Measurements from ENCODE around the gene TMEM175.
"Not testable (repeated sequence)": the region's sequence is repeated elsewhere in the genome, so short reads cannot be mapped to it uniquely, and the experiment has no call there.

The TMEM175 gene

DNA sequence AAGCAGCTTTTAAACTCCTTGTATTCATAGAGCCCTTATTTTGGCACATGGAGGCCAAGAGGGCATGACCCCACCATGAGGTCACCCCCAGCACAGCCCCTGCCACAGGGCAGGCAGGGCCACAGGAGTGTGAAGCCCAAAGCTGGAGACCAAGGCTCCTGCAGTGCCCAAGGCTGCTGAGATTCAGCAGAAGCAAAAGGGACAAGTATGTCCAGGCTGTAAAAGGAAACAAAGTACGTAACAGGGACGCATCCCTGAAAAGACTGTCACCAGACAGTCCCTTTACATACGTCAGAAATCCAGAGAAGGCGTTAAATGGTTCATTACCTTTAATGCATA is 19.0 kb upstream of the TMEM175 start:
- no peak overlapping the region for H3K27ac ChIP-seq
- intact Hi-C loops (cut with DNase I; ENCODE audit: low total_unique reads): no loop called here
- peaks cover 0 to 12% (median 3%) of the 10 kb centered on the region in 4 donors for H3K4me1 ChIP-seq
- H3K4me3 ChIP-seq: no peak overlapping the region
- TF ChIP-seq, protein P1, sequence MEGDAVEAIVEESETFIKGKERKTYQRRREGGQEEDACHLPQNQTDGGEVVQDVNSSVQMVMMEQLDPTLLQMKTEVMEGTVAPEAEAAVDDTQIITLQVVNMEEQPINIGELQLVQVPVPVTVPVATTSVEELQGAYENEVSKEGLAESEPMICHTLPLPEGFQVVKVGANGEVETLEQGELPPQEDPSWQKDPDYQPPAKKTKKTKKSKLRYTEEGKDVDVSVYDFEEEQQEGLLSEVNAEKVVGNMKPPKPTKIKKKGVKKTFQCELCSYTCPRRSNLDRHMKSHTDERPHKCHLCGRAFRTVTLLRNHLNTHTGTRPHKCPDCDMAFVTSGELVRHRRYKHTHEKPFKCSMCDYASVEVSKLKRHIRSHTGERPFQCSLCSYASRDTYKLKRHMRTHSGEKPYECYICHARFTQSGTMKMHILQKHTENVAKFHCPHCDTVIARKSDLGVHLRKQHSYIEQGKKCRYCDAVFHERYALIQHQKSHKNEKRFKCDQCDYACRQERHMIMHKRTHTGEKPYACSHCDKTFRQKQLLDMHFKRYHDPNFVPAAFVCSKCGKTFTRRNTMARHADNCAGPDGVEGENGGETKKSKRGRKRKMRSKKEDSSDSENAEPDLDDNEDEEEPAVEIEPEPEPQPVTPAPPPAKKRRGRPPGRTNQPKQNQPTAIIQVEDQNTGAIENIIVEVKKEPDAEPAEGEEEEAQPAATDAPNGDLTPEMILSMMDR (IDR thresholded peaks at IDR 0.05): no peak
- H3K9me3 ChIP-seq: no peaks in the 10 kb centered on the region
- H3K27me3 ChIP-seq: no peaks in the 10 kb centered on the region
- H3K36me3 ChIP-seq: peaks cover 19 to 49% (median 20%) of the 10 kb centered on the region in 3 donors
- no peak for DNase-seq

DNA sequence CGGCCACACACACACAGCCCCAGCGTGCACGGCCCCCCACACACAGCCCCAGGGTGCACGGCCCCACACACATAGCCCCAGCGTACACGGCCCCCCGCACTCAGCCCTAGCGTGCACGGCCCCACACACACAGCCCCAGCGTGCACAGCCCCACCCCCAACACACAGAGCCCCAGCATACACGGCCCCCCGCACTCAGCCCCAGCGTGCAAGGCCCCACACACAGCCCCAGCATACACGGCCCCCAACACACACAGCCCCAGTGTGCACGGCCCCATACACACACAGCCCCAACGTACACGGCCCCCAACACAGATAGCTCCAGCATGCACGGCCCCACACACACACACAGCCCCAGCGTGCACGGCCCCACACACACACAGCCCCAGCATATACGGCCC is 17.7 kb upstream of the TMEM175 start:
- DNase-seq: peak; percentile 12 to 19
- Histone ChIP-seq H3K4me1 (peaks cover 0 to 12% (median 3%) of the 10 kb centered on the region in 4 donors), H3K27me3 (no peaks in the 10 kb centered on the region), H3K36me3 (peaks cover 19 to 39% (median 20%) of the 10 kb centered on the region in 3 donors), H3K4me3 (no peak overlapping the region), H3K27ac (no peak overlapping the region), H3K9me3 (no peaks in the 10 kb centered on the region)
- intact Hi-C loops (cut with DNase I; ENCODE audit: low total_unique reads): no loop called here
- TF ChIP-seq, protein P1 (IDR thresholded peaks at IDR 0.05): no peak

- Histone ChIP-seq H3K27me3 (no peaks in the 10 kb centered on the region), H3K9me3 (no peaks in the 10 kb centered on the region), H3K36me3 (peaks cover 19 to 34% (median 20%) of the 10 kb centered on the region in 3 donors), H3K27ac (no peak overlapping the region), H3K4me3 (no peak overlapping the region), H3K4me1 (peaks cover 0 to 12% (median 3%) of the 10 kb centered on the region in 4 donors)
- peak; percentile 8 to 49 for DNase-seq
- intact Hi-C loops (cut with DNase I; ENCODE audit: low total_unique reads): no loop called here
- TF ChIP-seq, protein P1 (IDR thresholded peaks at IDR 0.05): no peak
Measured at GRCh38 chr4:915041-915474, 17.2 kb upstream of the TMEM175 start.

DNA sequence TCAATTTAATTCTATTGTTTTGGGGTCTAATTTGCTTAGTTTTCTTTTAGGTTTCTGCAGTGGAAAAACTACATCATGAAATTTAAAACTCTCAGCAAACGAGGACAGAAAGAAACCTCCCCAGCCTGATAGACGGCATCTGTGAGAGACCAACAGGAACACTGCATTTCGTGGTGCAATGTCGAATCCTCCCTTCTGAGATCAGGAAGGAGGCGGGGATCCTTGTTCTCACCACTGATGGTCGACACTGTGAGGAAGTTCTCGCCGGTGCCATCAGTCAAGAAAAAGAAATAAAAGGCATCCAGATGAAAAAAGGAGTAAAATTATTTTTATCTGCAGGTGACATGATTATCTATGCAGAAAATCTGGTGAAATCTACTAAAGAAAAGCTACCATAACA is 16.7 kb upstream of the TMEM175 start:
- Histone ChIP-seq H3K4me1 (peaks cover 0 to 12% (median 3%) of the 10 kb centered on the region in 4 donors), H3K36me3 (peaks cover 19 to 29% (median 20%) of the 10 kb centered on the region in 3 donors), H3K9me3 (no peaks in the 10 kb centered on the region), H3K27me3 (no peaks in the 10 kb centered on the region), H3K27ac (no peak overlapping the region), H3K4me3 (no peak overlapping the region)
- DNase-seq: peak; percentile 21 to 29
- intact Hi-C loops (cut with DNase I; ENCODE audit: low total_unique reads): no loop called here
- TF ChIP-seq, protein P1 (IDR thresholded peaks at IDR 0.05): no peak

GRCh38 chr4:917466-917865 is 14.8 kb upstream of the TMEM175 start:
- Histone ChIP-seq H3K27ac (no peak overlapping the region), H3K27me3 (no peaks in the 10 kb centered on the region), H3K9me3 (no peaks in the 10 kb centered on the region), H3K36me3 (peaks cover 4 to 10% (median 6%) of the 10 kb centered on the region in 3 donors), H3K4me1 (peaks cover 0 to 12% (median 3%) of the 10 kb centered on the region in 4 donors), H3K4me3 (no peak overlapping the region)
- TF ChIP-seq, protein P1 (IDR thresholded peaks at IDR 0.05): no peak
- peak; percentile 5 to 9 for DNase-seq
- intact Hi-C loops (cut with DNase I; ENCODE audit: low total_unique reads): no loop called here

DNA sequence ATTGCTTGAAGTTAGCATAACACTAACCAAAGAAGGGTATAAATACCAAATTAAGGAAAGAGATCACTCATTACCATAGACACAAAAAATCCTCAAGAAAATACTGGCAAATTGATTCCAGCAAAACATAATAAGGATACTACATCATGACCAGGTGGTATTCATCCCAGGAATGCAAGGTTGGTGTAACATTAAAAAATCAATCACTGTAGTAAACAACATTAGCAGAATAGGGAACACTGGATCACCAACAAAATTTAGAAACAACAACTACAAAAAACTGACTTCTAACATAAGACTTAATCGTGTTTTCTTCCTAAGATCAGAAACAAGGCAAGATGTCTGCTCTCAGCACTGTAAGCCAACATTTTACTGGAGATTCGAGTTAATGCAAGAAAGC is 14.3 kb upstream of the TMEM175 start:
- TF ChIP-seq, protein P1 (IDR thresholded peaks at IDR 0.05): no peak
- intact Hi-C loops (cut with DNase I; ENCODE audit: low total_unique reads): no loop called here

GRCh38 chr4:918591-918990 is 13.7 kb upstream of the TMEM175 start:
- H3K27ac ChIP-seq; DNase-seq; H3K27me3 ChIP-seq; H3K4me3 ChIP-seq; H3K36me3 ChIP-seq; intact Hi-C loops (cut with DNase I; ENCODE audit: low total_unique reads); H3K9me3 ChIP-seq: not testable (repeated sequence)
- peaks cover 0 to 12% (median 2%) of the 10 kb centered on the region in 4 donors for H3K4me1 ChIP-seq

More for the DNA sequence above, 14.3 kb upstream of the TMEM175 start:
- Histone ChIP-seq H3K27me3 (no peaks in the 10 kb centered on the region), H3K9me3 (no peaks in the 10 kb centered on the region), H3K4me1 (peaks cover 0 to 12% (median 3%) of the 10 kb centered on the region in 4 donors), H3K4me3 (no peak overlapping the region), H3K27ac (no peak overlapping the region), H3K36me3 (peaks cover under 1 to 8% (median 4%) of the 10 kb centered on the region in 3 donors)
- no peak for DNase-seq

DNA sequence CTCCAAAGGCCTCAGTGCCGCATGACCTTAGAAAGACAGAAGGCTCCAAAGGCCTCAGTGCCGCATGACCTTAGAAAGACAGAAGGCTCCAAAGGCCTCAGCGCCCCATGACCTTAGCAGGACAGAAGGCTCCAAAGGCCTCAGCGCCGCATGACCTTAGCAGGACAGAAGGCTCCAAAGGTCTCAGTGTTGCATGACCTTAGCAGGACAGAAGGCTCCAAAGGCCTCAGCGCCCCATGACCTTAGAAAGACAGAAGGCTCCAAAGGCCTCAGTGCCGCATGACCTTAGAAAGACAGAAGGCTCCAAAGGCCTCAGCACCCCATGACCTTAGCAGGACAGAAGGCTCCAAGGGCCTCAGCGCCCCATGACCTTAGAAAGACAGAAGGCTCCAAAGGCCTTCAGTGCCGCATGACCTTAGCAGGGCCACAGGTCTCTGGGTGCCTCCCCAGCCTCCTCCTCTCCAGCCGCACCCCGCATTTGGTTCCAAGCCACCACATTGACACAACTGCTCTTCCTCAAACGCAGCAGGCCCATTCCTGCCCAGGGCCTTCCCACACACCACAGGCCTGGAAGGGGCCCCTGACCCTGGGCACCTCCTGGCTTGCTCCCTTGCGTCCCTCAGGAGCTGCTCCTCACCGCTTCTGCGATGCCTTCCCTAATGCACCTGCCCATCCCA is 13.1 kb upstream of the TMEM175 start:
- H3K27me3 ChIP-seq; H3K36me3 ChIP-seq; H3K9me3 ChIP-seq; H3K27ac ChIP-seq; intact Hi-C loops (cut with DNase I; ENCODE audit: low total_unique reads); H3K4me3 ChIP-seq: not testable (repeated sequence)
- H3K4me1 ChIP-seq: peaks cover 0 to 12% (median 2%) of the 10 kb centered on the region in 4 donors
- peak in 1 of 2 donors; percentile 48 for DNase-seq

All from tibial artery (tissue), 4 donors.